Measurements from ENCODE around the gene DNER. TPM values are rescaled to one million over a fixed set of nuclear protein-coding genes. Genes with fewer than 3 reads are reported as not detected.

DNER gene
- total and polyA plus RNA-seq, 10 of the 15 experiments (the other 5 are each of a cell fraction or from before 2014, with no cell fraction given): 0.04 to 0.08 (median 0.07) TPM; not detected in 7

DNA sequence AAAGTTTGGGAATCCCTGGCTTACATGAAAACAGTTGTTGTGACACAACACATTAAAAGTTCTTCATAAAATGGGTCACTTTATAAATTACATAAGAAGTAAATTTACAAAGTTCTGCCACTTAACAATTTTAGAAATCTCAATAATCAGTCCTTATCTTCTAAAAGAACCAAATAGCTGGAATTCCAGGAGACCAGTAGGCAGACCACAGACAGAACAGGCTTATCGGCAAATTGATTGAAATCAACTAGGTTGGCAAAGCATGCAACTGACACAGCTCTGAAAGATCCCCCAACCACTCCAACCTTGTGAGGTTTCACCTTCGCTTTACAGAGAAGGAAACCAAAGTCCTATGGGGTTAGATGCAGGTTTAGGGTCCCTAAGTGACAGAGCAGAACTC is 103.0 kb downstream of the DNER start:
- in situ Hi-C loops (cut with MboI) (no loop called here), intact Hi-C loops (cut with micrococcal nuclease; ENCODE audit: unreplicated experiment) (no loop called here)
- no peak for FAIRE-seq
- no peak for ATAC-seq
- no TSS peak for BruUV-seq (replicated peaks)
- Histone ChIP-seq H3K9me3 (replicated peaks; ENCODE audit: control insufficient read depth, insufficient read depth, low read length) (no peaks in the 10 kb centered on the region), H3K4me3 (no peak overlapping the region), H3K79me2 (ENCODE audit: control insufficient read depth, insufficient read depth, low read length) (no peaks in the 10 kb centered on the region), H3K27ac (ENCODE audit: control insufficient read depth, insufficient read depth) (no peak overlapping the region), H3K36me3 (ENCODE audit: control insufficient read depth in 2 of 2, insufficient read depth in 2 of 2, low read length in 1 of 2) (no peaks in the 10 kb centered on the region), H3K27me3 (replicated peaks in 1 of 2; ENCODE audit: control insufficient read depth in 2 of 2, insufficient read depth in 2 of 2, low read length in 1 of 2) (no peaks in the 10 kb centered on the region; a peak in 1 of 4 replicates), H3K9ac (ENCODE audit: control insufficient read depth, insufficient read depth, low read length) (no peak overlapping the region), H4K20me1 (ENCODE audit: control insufficient read depth, insufficient read depth) (no peaks in the 10 kb centered on the region; the same call in 1 of the 2 replicates), H3K4me1 (ENCODE audit: control insufficient read depth, insufficient read depth, low read length) (no peaks in the 10 kb centered on the region), H2AFZ (ENCODE audit: control insufficient read depth, low read depth, low read length) (no peak overlapping the region), H3K4me2 (ENCODE audit: control insufficient read depth, insufficient read depth) (no peak overlapping the region)
- ChIA-PET RAD21 (ENCODE audit: unreplicated experiment) (interaction anchor here (0.6 kb wide), 1 partner anchor 446 kb away, joined by 3 read pairs; no protein-coding TSS in a partner anchor), POLR2A (no interaction called here), CTCF (no interaction called here), SMC1A (ENCODE audit: uncharacterized antibody, unreplicated experiment) (no interaction called here)
- no peak for DNase-seq (ENCODE audit: low read depth, low spot score)
- WGBS (ENCODE audit: insufficient coverage, insufficient replicate concordance, low lambda C conversion rate, missing lambda C conversion rate): 34% methylated on average over 2 of the region's 2 CpGs
- TF ChIP-seq CBFB (IDR thresholded peaks at IDR 0.05; ENCODE audit: low read depth): no peak
- TF ChIP-seq CEBPB (IDR thresholded peaks at IDR 0.05; ENCODE audit: borderline replicate concordance in 1 of 2, low read depth in 2 of 2, low read length in 2 of 2): no peak
- TF ChIP-seq, protein P1, sequence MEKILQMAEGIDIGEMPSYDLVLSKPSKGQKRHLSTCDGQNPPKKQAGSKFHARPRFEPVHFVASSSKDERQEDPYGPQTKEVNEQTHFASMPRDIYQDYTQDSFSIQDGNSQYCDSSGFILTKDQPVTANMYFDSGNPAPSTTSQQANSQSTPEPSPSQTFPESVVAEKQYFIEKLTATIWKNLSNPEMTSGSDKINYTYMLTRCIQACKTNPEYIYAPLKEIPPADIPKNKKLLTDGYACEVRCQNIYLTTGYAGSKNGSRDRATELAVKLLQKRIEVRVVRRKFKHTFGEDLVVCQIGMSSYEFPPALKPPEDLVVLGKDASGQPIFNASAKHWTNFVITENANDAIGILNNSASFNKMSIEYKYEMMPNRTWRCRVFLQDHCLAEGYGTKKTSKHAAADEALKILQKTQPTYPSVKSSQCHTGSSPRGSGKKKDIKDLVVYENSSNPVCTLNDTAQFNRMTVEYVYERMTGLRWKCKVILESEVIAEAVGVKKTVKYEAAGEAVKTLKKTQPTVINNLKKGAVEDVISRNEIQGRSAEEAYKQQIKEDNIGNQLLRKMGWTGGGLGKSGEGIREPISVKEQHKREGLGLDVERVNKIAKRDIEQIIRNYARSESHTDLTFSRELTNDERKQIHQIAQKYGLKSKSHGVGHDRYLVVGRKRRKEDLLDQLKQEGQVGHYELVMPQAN (conservative IDR thresholded peaks at IDR 0.05): no peak
- TF ChIP-seq DPF2 (IDR thresholded peaks at IDR 0.05): no peak
- TF ChIP-seq ZNF207 (IDR thresholded peaks at IDR 0.05; ENCODE audit: borderline replicate concordance): no peak
- no peak for TF ChIP-seq CBX3 (IDR thresholded peaks at IDR 0.05; ENCODE audit: borderline replicate concordance, low read depth)
- no peak for TF ChIP-seq IKZF1 (conservative IDR thresholded peaks at IDR 0.05)
- TF ChIP-seq TCF12 (IDR thresholded peaks at IDR 0.05; ENCODE audit: low read depth, low read length): no peak
- no peak for TF ChIP-seq FOXK2 (IDR thresholded peaks at IDR 0.05)
- TF ChIP-seq PAX5 (IDR thresholded peaks at IDR 0.05; ENCODE audit: borderline replicate concordance, low read depth, low read length): no peak
- no peak for TF ChIP-seq SREBF2 (IDR thresholded peaks at IDR 0.05; ENCODE audit: low read length)
- TF ChIP-seq KLF5 (IDR thresholded peaks at IDR 0.05; ENCODE audit: partially characterized antibody): no peak
- TF ChIP-seq, protein P2, sequence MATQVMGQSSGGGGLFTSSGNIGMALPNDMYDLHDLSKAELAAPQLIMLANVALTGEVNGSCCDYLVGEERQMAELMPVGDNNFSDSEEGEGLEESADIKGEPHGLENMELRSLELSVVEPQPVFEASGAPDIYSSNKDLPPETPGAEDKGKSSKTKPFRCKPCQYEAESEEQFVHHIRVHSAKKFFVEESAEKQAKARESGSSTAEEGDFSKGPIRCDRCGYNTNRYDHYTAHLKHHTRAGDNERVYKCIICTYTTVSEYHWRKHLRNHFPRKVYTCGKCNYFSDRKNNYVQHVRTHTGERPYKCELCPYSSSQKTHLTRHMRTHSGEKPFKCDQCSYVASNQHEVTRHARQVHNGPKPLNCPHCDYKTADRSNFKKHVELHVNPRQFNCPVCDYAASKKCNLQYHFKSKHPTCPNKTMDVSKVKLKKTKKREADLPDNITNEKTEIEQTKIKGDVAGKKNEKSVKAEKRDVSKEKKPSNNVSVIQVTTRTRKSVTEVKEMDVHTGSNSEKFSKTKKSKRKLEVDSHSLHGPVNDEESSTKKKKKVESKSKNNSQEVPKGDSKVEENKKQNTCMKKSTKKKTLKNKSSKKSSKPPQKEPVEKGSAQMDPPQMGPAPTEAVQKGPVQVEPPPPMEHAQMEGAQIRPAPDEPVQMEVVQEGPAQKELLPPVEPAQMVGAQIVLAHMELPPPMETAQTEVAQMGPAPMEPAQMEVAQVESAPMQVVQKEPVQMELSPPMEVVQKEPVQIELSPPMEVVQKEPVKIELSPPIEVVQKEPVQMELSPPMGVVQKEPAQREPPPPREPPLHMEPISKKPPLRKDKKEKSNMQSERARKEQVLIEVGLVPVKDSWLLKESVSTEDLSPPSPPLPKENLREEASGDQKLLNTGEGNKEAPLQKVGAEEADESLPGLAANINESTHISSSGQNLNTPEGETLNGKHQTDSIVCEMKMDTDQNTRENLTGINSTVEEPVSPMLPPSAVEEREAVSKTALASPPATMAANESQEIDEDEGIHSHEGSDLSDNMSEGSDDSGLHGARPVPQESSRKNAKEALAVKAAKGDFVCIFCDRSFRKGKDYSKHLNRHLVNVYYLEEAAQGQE (IDR thresholded peaks at IDR 0.05; ENCODE audit: low read depth, low read length): no peak
- TF ChIP-seq NR2C1 (IDR thresholded peaks at IDR 0.05): no peak
- TF ChIP-seq TCF3 (IDR thresholded peaks at IDR 0.05; ENCODE audit: borderline replicate concordance, insufficient read depth, low read depth, low read length): no peak
- TF ChIP-seq MEF2A (IDR thresholded peaks at IDR 0.05; ENCODE audit: insufficient read depth, low read depth, low read length): no peak
- TF ChIP-seq, protein P3, sequence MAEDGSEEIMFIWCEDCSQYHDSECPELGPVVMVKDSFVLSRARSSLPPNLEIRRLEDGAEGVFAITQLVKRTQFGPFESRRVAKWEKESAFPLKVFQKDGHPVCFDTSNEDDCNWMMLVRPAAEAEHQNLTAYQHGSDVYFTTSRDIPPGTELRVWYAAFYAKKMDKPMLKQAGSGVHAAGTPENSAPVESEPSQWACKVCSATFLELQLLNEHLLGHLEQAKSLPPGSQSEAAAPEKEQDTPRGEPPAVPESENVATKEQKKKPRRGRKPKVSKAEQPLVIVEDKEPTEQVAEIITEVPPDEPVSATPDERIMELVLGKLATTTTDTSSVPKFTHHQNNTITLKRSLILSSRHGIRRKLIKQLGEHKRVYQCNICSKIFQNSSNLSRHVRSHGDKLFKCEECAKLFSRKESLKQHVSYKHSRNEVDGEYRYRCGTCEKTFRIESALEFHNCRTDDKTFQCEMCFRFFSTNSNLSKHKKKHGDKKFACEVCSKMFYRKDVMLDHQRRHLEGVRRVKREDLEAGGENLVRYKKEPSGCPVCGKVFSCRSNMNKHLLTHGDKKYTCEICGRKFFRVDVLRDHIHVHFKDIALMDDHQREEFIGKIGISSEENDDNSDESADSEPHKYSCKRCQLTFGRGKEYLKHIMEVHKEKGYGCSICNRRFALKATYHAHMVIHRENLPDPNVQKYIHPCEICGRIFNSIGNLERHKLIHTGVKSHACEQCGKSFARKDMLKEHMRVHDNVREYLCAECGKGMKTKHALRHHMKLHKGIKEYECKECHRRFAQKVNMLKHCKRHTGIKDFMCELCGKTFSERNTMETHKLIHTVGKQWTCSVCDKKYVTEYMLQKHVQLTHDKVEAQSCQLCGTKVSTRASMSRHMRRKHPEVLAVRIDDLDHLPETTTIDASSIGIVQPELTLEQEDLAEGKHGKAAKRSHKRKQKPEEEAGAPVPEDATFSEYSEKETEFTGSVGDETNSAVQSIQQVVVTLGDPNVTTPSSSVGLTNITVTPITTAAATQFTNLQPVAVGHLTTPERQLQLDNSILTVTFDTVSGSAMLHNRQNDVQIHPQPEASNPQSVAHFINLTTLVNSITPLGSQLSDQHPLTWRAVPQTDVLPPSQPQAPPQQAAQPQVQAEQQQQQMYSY (CRISPR knock-in tag; IDR thresholded peaks at IDR 0.05): no peak
